NCI-H1105 (cell line): ENCODE measurements around the gene ADGRG3.

ENCODE experiments used
- DNase-seq: peaks from one replicate; lab custom pipeline; 2025; lab: John Stamatoyannopoulos, UW

Gene ADGRG3

DNA sequence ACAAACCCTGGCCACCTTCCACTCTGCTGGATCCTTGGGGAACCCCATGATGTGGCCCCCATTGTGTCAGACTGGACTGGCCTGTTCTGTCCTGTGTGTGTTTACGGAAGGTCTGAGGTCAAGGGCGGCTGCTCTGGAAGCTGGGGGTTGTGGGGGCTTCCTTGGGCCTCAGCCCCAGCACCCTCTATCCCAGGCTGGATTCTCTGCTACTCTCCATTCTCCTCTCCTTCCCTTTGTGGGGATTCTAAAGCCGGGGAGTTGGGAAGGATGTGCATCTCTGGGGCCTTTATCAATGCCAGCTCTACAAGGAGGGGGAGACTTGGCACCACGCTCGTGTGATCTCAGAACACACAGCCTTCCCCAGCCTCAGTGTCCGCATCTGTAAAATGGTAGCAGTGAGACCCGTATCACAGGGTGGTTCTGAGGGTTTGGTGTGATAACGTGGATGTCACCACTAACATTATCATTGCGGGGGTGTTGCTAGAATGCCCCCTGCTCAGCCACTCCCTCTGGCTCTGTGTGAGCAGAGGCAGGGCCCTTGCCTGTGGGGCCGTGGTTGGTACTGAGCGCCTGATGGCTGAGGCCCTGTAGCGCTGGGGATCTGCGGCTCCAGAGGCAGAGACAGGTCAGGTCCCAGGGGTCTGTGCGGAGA, 21.6 kb upstream of the ADGRG3 start:
- DNase-seq = no peak

DNA sequence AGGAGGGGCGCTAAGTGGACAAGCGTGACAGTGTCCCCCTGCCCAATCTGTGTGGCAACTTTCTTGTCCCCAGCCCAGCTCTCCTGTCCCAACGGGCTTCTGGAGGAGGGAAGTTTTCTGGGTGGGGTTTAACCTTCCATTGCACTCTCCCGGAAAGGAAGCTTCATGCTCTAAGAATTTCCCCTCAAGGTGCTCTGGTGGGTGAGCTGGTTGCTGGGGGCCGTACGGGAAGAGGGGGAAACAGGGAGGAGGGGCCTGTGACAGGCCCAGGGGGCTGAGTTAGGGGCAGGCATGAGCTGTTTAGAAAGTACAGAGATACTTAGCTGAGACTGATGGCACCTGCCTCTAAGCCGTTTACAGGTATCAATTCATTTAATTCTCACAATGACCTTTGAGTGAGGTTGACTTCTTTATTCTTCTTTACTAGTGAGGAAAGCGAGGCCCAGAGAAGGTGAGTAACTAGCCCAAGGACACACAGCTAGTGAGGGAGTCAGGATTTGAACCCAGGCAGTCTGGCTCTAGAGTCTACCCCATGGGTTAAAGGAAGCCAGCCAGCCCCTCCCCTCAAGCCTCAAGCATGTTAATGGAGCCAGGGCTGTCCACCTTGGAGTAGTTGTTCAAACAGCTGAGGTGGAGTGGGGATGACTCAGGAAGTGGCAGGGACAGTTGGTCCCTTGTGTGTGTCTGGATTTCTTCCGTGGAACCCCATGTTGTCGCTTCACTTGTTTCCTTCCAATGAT, 20.8 kb upstream of the ADGRG3 start:
- DNase-seq = no peak

DNA sequence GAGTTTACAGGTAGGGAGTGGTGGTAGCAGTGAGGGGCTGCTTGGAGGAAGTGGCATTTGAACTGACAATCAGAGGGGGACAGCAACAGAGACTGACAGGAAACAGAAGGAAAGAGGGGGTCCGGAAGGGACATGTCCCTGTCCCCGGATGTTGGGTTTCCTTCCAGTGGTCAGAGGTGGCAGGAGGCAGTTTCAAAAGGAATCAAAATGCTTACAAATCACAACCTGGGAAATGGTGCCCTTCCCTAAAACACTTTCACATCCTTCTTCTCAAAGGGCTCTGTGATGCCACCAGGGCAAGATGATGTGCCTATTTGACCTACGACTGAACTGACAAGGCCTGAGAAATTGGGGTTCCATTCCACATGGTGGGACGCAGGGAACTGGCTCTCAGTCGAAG, 20.0 kb upstream of the ADGRG3 start:
- DNase-seq = no peak

DNA sequence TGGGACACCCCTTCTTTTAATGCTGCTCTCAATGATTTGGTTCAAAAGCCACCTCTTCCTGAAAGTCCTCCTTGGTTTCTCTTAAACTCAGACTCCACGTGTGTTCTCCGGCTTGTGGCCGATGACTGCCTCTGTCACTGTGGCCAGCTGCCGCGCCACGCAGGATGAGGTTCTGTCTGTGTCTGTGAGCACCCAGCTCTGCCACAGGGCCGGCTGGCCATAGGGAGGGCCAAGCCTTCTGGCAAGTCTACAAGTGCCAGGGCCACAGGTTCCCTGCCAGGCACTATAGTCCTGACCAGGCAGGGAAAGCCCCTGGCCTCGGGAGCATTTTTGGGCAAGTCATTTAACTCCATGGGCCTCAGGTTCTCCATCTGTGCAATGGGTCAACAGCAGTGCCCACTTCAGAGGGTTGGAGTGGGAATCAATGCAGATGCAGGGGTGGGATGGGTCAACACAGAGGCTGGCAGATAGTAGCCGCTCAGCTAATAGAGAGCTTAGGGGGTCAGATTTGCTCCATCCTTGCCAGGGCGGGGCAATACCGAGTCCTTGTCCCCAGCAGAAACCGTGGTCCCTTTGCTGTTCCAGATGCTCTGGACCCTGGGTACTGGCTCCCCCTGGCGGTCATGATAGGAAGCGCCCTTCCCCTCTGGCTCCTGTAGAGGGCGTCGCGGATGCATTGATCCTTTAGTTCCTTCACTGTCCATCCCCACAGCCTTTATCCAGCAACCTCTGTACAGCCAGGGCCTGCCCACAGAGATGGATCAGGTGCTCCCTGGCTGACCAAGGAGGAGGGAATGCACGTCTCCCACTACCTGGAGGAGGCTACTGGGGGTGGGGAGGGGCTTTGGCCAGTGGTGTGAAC, 19.3 kb upstream of the ADGRG3 start:
- DNase-seq = peak; percentile 18

DNA sequence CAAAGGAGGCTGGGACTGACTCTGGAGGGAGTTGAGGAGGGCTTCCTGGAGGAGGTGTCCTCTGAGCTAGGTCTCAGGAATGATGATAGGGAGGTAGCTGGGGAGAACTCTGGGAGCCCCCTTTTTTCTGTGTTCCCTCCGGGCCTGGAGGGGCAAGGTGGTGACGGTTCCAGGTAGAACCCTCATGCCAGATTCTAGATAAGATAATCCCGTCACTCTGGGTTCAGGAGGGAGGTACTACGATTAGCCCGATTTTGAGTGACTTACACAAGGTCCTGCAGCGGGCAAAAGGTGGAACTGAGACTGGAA, 18.7 kb upstream of the ADGRG3 start:
- no peak for DNase-seq

DNA sequence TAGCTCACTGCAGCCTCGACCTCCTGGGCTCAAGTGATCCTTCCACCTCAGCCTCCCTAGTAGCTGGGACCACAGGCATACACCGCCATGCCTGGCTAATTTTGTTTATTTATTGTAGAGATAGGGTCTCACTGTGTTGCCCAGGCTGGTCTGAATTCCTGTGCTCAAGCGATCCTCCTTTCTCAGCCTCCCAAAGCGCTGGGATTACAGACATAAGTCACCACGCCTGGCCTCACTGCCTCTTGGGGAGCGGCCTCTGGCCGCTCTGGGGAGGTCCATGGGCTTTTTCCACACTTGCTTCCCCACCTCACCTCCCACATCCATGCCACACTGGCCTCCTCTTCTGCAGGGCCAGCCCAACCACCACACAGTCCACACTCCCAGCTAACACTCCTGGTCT, 18.3 kb upstream of the ADGRG3 start:
- no peak for DNase-seq

DNA sequence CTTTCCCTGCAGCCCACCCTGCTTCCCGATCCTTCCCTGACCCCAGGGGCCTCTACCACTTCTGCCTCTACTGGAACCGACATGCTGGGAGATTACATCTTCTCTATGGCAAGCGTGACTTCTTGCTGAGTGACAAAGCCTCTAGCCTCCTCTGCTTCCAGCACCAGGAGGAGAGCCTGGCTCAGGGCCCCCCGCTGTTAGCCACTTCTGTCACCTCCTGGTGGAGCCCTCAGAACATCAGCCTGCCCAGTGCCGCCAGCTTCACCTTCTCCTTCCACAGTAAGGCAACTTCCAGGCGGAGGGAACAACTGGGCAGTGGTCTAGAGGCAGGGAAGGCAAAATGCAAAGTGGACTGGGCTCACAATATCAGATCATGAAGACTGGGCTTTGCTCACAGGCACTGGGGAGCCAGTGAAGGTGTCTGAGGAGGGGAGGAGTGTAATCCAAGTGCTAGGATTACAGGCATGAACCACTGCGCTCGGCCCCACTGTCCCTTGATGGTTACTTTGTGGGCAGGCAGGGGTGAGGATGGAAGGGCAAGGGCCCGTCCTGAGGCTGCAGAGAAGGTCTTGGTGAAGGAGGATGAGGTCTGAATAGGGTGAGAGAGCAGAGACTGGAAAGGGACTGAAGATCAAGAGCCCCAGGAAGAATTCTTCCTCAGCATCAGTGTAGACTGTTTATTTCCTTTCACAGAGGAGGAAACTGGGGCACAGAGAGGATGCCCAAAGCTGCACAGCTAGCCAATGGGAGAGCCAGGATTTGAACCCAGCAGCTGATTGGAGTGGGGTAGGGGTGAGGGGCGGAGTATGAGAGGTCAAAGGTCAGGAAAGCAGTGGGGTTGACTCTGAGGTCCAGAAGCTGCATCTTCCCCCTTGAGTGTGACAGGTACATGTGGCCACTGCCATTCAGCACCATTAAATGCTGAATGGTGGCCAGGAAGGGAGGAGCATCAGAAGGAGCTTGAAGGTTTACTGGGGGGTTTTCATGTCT, 16.5 kb upstream of the ADGRG3 start:
- no peak for DNase-seq

DNA sequence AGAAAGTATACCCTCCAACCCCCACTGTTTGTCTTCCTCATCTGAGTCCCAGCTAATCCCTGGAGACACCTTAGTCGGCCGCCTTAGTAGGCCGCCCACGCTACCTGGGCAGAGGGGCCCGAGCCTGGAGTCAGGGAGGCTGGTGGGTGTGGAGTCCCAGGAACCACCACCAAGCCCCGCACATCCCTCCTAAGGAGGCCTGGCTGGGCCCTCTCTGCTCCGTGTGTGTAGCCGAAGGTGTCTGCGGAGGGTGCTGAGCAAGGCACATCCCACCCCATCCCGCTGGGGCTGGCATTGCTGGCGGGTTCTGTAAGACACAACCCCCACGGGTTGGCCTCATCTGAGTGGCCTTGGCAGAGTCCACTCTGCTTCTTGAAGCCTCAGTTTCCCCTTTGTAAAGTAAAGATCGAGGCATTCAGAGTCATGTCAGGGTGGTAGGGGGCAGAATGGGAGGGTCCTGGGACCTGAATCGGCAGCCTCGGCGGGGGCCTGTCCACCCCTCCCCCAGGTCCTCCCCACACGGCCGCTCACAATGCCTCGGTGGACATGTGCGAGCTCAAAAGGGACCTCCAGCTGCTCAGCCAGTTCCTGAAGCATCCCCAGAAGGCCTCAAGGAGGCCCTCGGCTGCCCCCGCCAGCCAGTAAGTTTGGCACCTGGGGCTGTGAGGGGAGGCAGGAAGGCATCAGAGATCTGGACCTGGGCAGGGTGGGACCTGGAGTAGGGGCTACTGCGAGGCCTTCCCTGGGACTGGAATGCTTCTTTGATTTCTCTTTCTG, 15.2 kb upstream of the ADGRG3 start:
- no peak for DNase-seq

DNA sequence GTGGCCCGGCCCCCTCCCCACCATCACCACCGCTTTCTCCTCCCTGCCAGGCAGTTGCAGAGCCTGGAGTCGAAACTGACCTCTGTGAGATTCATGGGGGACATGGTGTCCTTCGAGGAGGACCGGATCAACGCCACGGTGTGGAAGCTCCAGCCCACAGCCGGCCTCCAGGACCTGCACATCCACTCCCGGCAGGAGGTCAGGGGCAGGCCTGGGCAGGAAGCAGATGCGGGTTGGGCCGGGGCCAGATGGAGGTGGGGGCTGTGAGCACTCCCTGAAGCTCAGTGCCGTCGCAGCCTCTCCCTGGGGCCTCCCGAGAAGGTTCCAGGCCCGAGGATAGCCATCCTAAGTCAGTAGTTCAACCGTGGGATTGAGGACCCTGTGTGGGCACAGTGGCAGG, 14.2 kb upstream of the ADGRG3 start:
- DNase-seq = no peak

DNA sequence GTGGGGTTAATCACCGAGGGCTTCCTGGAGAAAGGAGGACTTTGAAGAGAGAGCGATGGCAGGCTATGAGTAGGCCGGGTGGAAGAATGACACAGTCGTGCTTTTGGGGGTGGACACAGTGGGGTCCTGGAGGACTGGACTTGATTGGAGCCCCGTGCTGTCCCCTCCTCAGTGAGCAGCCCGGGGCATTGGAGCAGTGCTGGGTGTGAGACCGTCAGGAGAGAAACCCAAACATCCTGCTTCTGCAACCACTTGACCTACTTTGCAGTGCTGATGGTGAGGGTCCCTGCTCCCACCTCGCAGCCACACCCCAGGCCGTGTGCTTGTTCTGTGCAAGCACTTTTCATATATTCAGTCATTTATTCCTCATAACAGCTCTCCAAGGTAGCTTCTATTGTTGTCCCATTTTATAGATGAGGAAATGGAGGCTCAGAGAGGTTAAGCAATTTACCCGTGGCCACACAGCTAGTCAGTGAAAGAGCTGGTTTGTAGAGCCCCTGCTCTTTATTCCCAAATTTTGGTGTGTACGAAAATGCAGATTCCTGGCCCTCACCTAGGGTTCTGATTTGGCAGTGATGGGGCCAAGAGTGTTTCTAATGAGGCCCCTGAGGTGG, 11.7 kb upstream of the ADGRG3 start:
- DNase-seq = no peak

DNA sequence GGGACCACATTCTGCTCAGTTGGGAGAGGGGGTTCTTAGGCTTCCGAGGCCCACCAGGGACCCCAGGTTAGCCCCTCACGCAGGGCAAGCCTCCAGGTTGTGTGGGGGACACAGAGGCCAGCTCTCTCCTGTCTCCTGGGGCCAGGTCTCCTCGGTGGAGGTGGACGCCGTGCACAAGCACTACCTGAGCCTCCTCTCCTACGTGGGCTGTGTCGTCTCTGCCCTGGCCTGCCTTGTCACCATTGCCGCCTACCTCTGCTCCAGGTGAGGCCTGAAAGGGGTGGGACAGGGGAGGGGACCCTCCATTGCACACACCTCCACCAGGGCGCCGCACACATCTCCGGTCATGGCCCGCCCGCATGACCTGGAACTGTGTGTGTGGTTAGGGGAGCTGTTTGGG, 10.9 kb upstream of the ADGRG3 start:
- no peak for DNase-seq

DNA sequence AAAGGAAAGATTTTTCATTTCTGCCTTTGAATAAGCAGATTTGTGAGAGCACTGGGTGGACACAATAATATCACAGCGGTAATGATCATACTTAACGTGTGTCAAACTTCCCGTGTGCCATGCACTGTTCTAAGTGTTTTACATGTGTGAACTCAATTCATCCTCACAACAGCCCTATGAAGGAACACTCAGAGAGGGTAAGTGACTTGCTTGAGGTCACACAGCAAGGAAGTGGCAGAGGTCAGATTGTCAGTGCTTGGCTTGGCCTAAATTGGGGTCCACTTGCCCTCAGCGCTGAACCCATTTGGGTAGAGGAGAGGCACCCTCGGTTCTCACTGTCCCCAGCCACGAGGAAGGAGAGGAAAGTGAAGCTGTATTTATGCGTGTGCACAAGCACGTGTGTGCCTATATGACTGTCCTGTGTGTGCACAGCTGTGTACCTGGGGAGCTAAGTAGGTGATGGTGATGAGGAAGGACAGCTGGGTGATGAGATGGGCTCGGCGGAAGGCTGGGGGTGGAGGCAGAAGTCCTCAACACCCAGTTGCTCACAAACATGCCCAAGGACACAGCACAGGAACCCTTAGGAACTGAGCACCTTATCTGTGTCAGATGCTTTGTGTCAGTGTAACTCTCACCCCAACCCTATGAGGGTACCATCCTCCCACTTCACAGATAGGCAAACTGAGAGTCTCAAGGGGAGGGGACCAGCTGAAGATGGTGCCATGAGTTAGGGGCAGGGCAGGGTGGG, 9.8 kb upstream of the ADGRG3 start:
- no peak for DNase-seq

DNA sequence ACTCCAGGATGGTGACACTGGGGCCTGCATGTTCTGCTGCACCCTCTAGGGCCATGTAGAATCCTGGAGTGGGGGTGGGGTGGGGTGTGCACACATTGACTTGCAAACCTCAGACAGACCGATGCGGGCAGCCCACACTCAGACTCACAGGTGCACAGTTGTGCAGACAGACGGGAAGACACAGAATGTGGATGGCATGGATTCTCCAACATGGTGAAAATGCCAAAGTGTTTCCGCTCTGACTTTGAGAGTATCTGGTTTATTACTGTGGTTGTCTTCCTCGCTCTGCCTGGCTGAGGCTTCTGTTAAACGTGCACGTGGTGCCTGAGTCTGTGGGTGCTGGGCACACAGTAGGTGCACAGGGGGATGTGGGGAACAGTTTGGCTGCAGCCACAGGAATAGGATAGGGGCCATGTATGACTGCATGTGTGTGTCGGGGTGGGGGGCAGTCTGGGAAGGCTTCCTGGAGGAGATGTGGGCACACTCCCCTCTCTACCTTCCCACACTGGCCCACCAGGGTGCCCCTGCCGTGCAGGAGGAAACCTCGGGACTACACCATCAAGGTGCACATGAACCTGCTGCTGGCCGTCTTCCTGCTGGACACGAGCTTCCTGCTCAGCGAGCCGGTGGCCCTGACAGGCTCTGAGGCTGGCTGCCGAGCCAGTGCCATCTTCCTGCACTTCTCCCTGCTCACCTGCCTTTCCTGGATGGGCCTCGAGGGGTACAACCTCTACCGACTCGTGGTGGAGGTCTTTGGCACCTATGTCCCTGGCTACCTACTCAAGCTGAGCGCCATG, 9.0 kb upstream of the ADGRG3 start:
- no peak for DNase-seq

DNA sequence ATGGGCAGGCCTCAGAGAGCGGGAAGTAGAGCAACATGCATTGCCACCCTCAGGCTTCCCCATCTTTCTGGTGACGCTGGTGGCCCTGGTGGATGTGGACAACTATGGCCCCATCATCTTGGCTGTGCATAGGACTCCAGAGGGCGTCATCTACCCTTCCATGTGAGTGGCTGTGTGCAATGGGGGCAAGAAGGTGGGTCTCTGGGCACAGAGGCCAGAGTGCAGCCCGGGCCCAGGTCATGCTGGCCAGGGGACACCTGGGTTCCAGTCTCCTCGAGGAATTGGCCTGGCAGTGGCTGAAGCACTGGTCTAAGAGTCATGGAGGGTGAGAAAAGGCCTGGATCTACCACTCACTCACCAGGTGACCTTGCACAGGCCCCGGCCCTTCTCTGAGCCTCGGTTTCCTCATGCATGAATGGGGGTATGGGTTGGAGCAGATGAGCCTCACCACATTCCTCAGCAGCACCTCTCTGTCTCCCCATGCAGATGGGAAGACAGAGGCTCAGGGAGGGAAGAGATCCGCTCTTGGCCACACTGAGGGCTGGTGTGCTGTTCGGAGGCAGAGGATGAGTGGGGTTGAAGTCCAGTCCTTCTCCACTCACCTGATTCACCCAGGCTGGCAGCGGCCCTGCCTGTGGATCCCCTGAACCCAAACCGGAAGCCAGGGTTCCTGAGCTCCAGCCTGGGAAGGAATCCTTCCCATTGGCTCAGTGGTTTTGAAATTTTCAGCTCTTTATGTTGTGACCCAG, 7.2 kb upstream of the ADGRG3 start:
- no peak for DNase-seq

DNA sequence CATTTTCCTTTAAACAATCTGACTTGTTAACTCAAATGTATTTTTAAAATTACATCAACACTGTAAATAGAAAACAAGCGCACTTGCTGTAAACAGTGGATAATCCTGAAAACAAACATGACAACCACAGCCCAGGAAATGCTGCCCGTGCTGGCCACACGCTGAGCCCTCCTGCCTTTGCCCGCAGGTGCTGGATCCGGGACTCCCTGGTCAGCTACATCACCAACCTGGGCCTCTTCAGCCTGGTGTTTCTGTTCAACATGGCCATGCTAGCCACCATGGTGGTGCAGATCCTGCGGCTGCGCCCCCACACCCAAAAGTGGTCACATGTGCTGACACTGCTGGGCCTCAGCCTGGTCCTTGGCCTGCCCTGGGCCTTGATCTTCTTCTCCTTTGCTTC, 6.6 kb upstream of the ADGRG3 start:
- DNase-seq = no peak

DNA sequence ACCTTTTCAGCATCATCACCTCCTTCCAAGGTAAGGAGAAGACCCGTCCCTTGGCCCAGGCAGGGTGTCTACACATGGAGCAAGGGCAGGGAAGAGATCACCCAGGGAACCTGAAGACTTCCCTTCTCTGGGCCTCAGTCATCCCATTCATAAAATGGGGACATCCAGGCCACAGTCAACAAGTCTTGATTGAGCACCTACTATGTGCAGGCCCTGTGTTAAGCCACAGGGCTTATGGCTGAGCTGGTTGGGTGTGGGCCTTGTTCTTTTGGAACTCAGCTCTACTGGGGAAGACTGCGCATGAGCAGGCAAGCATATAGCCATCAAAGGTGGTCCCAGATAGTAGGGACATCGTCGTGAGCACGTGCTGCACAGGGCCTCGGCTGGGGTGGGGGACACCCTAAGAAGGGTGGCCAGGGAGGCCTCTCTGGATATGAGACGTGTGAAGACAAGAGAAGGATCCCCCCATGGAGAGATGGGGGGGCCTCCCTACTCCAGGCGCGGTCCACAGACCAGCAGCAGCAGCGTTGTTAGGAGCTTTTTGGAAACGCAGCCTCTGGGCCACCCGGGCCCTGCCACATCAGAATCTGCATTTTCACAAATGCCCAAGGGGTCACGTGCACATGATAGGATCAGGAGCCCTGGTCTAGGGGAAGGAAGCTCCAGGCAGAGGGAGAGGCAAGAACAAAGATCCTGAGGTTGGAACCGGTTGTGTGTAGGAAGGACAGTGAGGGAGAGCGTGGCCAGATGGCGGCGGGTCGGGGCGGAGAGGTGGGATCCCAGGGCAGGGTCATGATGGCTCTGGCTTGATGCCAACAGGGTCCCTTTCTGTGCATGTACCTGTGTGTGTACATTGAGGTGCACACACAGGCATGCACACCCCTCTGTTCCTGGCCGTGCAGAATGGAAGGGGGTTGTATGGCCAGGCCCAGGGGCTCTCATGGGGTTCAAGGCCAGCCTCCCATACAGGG, 5.9 kb upstream of the ADGRG3 start:
- no peak for DNase-seq

DNA sequence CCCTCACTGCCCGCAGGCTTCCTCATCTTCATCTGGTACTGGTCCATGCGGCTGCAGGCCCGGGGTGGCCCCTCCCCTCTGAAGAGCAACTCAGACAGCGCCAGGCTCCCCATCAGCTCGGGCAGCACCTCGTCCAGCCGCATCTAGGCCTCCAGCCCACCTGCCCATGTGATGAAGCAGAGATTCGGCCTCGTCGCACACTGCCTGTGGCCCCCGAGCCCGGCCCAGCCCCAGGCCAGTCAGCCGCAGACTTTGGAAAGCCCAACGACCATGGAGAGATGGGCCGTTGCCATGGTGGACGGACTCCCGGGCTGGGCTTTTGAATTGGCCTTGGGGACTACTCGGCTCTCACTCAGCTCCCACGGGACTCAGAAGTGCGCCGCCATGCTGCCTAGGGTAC, 4.7 kb upstream of the ADGRG3 start:
- DNase-seq = no peak
